ENCODE results near the gene DOLPP1.

The DOLPP1 gene

GRCh38 chr9:129068110-129068509, 12.8 kb upstream of the DOLPP1 start:
- no peak for DNase-seq

- DNase-seq: no peak
Observed at GRCh38 chr9:129068990-129069861, 11.7 kb upstream of the DOLPP1 start.

- no peak for DNase-seq
Observed at GRCh38 chr9:129069862-129070641, 10.9 kb upstream of the DOLPP1 start.

GRCh38 chr9:129070696-129071525, 10.0 kb upstream of the DOLPP1 start:
- no peak for DNase-seq

GRCh38 chr9:129071526-129072126, 9.3 kb upstream of the DOLPP1 start:
- DNase-seq: no peak

- DNase-seq: no peak
Observed at GRCh38 chr9:129072171-129072570, 8.7 kb upstream of the DOLPP1 start.

- no peak for DNase-seq
Observed at GRCh38 chr9:129073404-129073803, 7.5 kb upstream of the DOLPP1 start.

GRCh38 chr9:129074106-129074505, 6.8 kb upstream of the DOLPP1 start:
- DNase-seq: no peak

- no peak for DNase-seq
Observed at GRCh38 chr9:129075996-129076639, 4.8 kb upstream of the DOLPP1 start.

GRCh38 chr9:129076640-129077037, 4.3 kb upstream of the DOLPP1 start:
- DNase-seq: no peak

GRCh38 chr9:129077236-129077635, 3.7 kb upstream of the DOLPP1 start:
- no peak for DNase-seq

GRCh38 chr9:129078691-129079503, 2.0 kb upstream of the DOLPP1 start:
- DNase-seq: no peak

- DNase-seq: no peak
Observed at GRCh38 chr9:129079829-129080228, 1.1 kb upstream of the DOLPP1 start.

- no peak for DNase-seq
Observed at GRCh38 chr9:129080298-129080600, 662 bp upstream of the DOLPP1 start.

- no peak for DNase-seq
Observed at GRCh38 chr9:129081388-129081904, 535 bp downstream of the DOLPP1 start.

GRCh38 chr9:129084087-129084486, 3.2 kb downstream of the DOLPP1 start:
- DNase-seq: no peak

GRCh38 chr9:129089246-129089645, 8.3 kb downstream of the DOLPP1 start:
- DNase-seq: no peak

- no peak for DNase-seq
Observed at GRCh38 chr9:129093602-129094386, 12.9 kb downstream of the DOLPP1 start.

GRCh38 chr9:129094387-129095169, 13.7 kb downstream of the DOLPP1 start:
- no peak for DNase-seq

Data from NCI-H1092 (cell line).